GM20000 (cell line): ENCODE results near the gene LTO1.

ENCODE experiments used
- DNase-seq: peaks from one replicate; pipeline ENCODE4 v3.0.0; 2012; ENCODE audit warnings: low spot score
- CTCF ChIP-seq: IDR thresholded peaks from 2 replicates; pipeline ENCODE4 v1.5.1; 2012; ENCODE audit warnings: mild to moderate bottlenecking, control low read depth; ENCODE audit errors: extremely low read depth, missing control alignments

LTO1 gene

DNA sequence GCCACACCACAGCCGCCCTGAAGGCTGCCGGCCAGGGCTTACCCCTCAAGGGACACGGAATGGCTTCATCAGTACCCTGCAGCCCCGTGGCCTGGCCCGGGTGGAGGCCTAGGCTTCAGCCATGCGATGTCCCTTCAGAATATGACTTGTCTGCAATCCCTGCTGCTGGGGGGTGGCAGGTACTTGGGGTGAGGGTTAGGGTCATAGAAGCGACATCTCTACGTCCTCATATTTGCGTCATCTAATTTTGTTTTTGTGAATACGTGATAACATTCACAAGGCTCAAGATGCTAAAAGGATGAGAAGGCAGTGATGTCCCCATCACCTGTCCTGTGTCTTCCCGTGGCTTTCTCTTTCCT is 27.8 kb downstream of the LTO1 start:
- TF ChIP-seq CTCF: no peak
- no peak for DNase-seq

GRCh38 chr11:69646493-69647389 is 28.4 kb downstream of the LTO1 start:
- TF ChIP-seq CTCF: no peak
- no peak for DNase-seq

DNA sequence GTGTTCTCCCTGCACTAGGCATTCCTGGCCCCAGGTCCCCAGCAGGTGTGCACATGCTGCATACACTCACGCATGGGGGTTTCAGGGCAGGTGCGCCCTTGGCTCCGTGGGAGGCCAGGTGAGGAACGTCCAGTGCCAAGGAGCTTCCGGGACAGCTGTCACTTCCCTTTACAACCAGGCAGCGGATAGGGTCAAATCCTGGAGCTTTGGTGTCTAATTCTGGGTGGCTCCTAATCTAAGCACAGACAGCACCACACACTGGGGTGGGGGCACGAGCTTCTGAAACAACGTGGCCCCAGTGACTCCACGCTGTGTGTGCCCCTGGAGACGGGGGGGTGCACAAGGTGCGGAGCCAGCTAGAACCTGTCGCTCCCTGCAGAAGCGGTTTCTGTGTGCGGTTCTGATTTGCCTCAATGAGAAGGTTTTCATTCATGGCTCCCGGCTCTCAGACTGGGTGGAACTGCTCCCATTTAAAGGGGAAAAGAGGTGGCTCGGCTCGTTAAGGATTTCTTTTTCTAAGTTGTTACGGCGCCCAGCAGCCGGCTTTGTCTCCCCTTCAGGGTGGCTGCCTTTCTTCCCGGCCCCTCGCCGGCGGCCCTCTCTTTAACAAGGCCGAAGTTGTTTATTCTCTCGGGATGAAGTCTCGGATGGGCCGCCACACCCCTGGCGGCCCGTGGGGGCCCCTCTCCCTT is 29.2 kb downstream of the LTO1 start:
- DNase-seq: no peak
- TF ChIP-seq CTCF: no peak

GRCh38 chr11:69644962-69645675 is 30.0 kb downstream of the LTO1 start:
- DNase-seq: no peak
- no peak for TF ChIP-seq CTCF

DNA sequence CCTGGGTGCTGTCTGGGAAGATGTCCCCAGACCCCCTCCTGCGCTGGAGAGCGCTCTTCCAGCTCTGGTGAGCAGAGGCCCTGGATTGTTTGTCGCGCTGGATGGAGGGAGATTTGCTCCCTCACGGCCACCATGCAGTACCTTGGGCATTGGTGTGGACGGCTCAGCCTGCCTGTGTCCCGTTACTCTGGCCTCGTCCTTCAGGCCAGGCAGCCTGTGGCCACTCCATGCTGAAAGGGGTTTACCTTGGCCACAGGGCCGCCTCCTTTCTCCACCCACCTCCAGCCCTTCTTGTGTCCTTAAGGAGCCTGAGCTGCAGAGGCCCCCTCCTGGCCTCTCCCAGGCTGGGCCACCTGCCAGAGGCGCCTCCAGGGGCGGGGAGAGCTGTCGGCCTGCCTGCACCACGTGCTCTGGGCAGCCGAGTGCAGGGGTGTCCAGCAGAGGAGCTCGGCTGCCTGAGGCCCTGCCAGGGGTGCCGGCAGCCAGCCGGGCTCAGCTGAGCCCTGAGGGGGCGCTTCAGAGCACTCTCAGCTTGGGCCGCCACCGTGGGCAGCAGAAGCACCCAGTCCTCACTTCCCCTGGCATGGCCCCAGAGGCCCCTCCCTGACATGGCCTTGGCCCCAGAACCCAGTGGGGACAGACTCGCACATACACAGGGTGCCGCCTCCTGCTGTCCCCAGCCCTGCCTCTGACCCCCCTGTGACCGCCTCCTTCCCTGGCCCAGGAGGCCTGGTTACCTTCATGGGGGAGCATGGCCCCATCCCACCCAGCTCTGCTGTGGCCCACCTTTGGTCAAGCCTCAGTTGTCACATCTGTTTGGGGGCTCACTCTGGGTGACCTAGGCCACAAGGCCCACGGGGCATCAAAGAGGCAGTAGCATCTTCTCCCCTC is 30.8 kb downstream of the LTO1 start:
- no peak for DNase-seq
- TF ChIP-seq CTCF: no peak

GRCh38 chr11:69643646-69644045 is 31.5 kb downstream of the LTO1 start:
- no peak for TF ChIP-seq CTCF
- no peak for DNase-seq
